ENCODE results near the gene VWA5B1. TPM values are rescaled to one million over a fixed set of nuclear protein-coding genes. Genes with fewer than 3 reads are reported as not detected.

Gene VWA5B1
- total RNA-seq, 4 donors from 2014 or later, result not detected

- WGBS, 2 donors, result 67 to 69% methylated on average over 8 of the region's 8 CpGs
- H3K27me3 ChIP-seq, result peaks cover 0 to 9% of the 10 kb centered on the region in 2 donors
- no peak overlapping the region for H3K27ac ChIP-seq
Measured at GRCh38 chr1:20324704-20325406, 34.2 kb downstream of the VWA5B1 start.

GRCh38 chr1:20325407-20325843 is 34.8 kb downstream of the VWA5B1 start:
- Histone ChIP-seq H3K4me3 (no peak overlapping the region), H3K27ac (no peak overlapping the region), H3K36me3 (no peaks in the 10 kb centered on the region), H3K4me1 (peaks cover 0 to 15% (median 0%) of the 10 kb centered on the region in 4 donors), H3K27me3 (peaks cover 0 to 14% of the 10 kb centered on the region in 2 donors), H3K9me3 (no peaks in the 10 kb centered on the region)
- 47 to 54% methylated on average over 3 of the region's 3 CpGs for WGBS, 2 donors
- TF ChIP-seq EP300 (IDR thresholded peaks at IDR 0.05), result no peak
- TF ChIP-seq POLR2A (IDR thresholded peaks at IDR 0.05), result no peak
- TF ChIP-seq CTCF (IDR thresholded peaks at IDR 0.05), result no peak
- no peak for DNase-seq (ENCODE audit: low spot score in 2 of 2)

More at GRCh38 chr1:20324704-20325406, 34.2 kb downstream of the VWA5B1 start:
- no peaks in the 10 kb centered on the region for H3K36me3 ChIP-seq
- DNase-seq (ENCODE audit: low spot score in 2 of 2), result no peak
- no peak overlapping the region for H3K4me3 ChIP-seq
- H3K4me1 ChIP-seq, result peaks cover 0 to 15% (median 0%) of the 10 kb centered on the region in 4 donors
- no peaks in the 10 kb centered on the region for H3K9me3 ChIP-seq
- no peak for TF ChIP-seq EP300 (IDR thresholded peaks at IDR 0.05)
- no peak for TF ChIP-seq CTCF (IDR thresholded peaks at IDR 0.05)

- Histone ChIP-seq H3K9me3 (no peaks in the 10 kb centered on the region), H3K4me3 (no peak overlapping the region), H3K4me1 (peaks cover 0 to 15% (median 0%) of the 10 kb centered on the region in 4 donors), H3K27ac (no peak overlapping the region), H3K36me3 (no peaks in the 10 kb centered on the region), H3K27me3 (peaks cover 0 to 18% of the 10 kb centered on the region in 2 donors)
- no peak for TF ChIP-seq EP300 (IDR thresholded peaks at IDR 0.05)
- no peak for TF ChIP-seq CTCF (IDR thresholded peaks at IDR 0.05)
- TF ChIP-seq POLR2A (IDR thresholded peaks at IDR 0.05), result no peak
- WGBS, 2 donors, result 34 to 40% methylated on average over 3 of the region's 3 CpGs
- no peak for DNase-seq (ENCODE audit: low spot score in 2 of 2)
Measured at GRCh38 chr1:20325844-20326420, 35.3 kb downstream of the VWA5B1 start.

GRCh38 chr1:20327467-20327866 is 36.8 kb downstream of the VWA5B1 start:
- Histone ChIP-seq H3K27me3 (peaks cover 0 to 18% of the 10 kb centered on the region in 2 donors), H3K4me3 (no peak overlapping the region), H3K27ac (no peak overlapping the region), H3K36me3 (no peaks in the 10 kb centered on the region), H3K4me1 (peaks cover 0 to 15% (median 0%) of the 10 kb centered on the region in 4 donors), H3K9me3 (no peaks in the 10 kb centered on the region)
- no peak for DNase-seq (ENCODE audit: low spot score in 2 of 2)
- TF ChIP-seq EP300 (IDR thresholded peaks at IDR 0.05) (no peak), CTCF (IDR thresholded peaks at IDR 0.05) (no peak), POLR2A (IDR thresholded peaks at IDR 0.05) (no peak)
- WGBS, 2 donors, result 71 to 77% methylated on average over 6 of the region's 6 CpGs

GRCh38 chr1:20328201-20328600 is 37.5 kb downstream of the VWA5B1 start:
- Histone ChIP-seq H3K27ac (no peak overlapping the region), H3K27me3 (peaks cover 0 to 18% of the 10 kb centered on the region in 2 donors), H3K36me3 (no peaks in the 10 kb centered on the region), H3K4me1 (peaks cover 0 to 15% (median 0%) of the 10 kb centered on the region in 4 donors), H3K4me3 (no peak overlapping the region), H3K9me3 (no peaks in the 10 kb centered on the region)
- WGBS, 2 donors, result 77 to 80% methylated on average over 7 of the region's 7 CpGs
- no peak for DNase-seq (ENCODE audit: low spot score in 2 of 2)
- no peak for TF ChIP-seq EP300 (IDR thresholded peaks at IDR 0.05)
- TF ChIP-seq CTCF (IDR thresholded peaks at IDR 0.05), result no peak
- TF ChIP-seq POLR2A (IDR thresholded peaks at IDR 0.05), result no peak

Data from tibial nerve (tissue), 4 donors.